SK-N-MC (cell line): ENCODE data around the gene CEND1.
"Not testable (repeated sequence)": the region's sequence is repeated elsewhere in the genome, so short reads cannot be mapped to it uniquely, and the experiment has no call there.

Source experiments
- EZH2 ChIP-seq: fragments of 200-600 bp; sonication (generic); IDR thresholded peaks from one replicate; pipeline ENCODE4 v1.6.1; 2017; ENCODE audit warnings: antibody characterized with exemption
- POLR2AphosphoS5 ChIP-seq: IDR thresholded peaks from 2 replicates; pipeline ENCODE4 v1.6.1; 2012; ENCODE audit warnings: mild to moderate bottlenecking, low read depth, low read length, borderline replicate concordance

DNA sequence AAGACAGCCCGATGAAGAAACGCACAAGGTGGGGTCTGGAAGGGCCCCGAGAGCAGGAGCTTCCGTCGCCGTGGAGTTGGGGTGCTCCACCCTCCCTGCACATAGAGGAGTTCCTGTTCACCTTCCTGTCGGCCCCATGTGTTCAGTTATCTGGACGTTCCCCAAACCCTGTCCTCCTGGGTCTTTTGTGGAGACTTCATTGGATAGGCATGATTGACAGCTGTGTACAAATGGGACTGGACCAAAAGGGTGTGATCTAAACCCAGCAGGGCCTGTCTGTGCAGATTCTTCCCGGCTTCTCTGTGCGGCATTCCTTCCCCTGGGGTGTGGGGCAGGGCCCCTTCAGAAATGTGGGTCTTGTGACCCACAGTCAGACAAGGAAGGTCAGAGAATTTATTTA lies 52.0 kb downstream of the CEND1 start:
- TF ChIP-seq EZH2, POLR2AphosphoS5: not testable (repeated sequence)
